Endodermal cell (in vitro differentiated cells): Measurements from ENCODE around the gene SUSD6. TPM values are rescaled to one million over a fixed set of nuclear protein-coding genes. Genes with fewer than 3 reads are reported as not detected.

Experiments used
- DNase-seq: peaks from one replicate; pipeline ENCODE4 v3.0.0-alpha.2; 2017
- H3K27ac ChIP-seq: 2 replicates; pipeline ENCODE4 v1.5.1; 2013; ENCODE audit warnings: mild to moderate bottlenecking, low read depth, low read length, moderate library complexity
- H3K27me3 ChIP-seq: 2 replicates; pipeline ENCODE4 v1.6.1; 2013; ENCODE audit warnings: mild to moderate bottlenecking, low read length, moderate library complexity; ENCODE audit not compliant: insufficient read depth, control insufficient read depth, poor library complexity, severe bottlenecking
- H3K36me3 ChIP-seq: 2 replicates; pipeline ENCODE4 v1.7.0; 2013; ENCODE audit warnings: mild to moderate bottlenecking, low read length, moderate library complexity; ENCODE audit not compliant: control insufficient read depth, insufficient read depth
- H3K4me1 ChIP-seq: one replicate; pipeline ENCODE4 v1.7.0; 2013; ENCODE audit warnings: low read length; ENCODE audit not compliant: control insufficient read depth, insufficient read depth
- H3K4me3 ChIP-seq: 2 replicates; pipeline ENCODE4 v1.5.1; 2013; ENCODE audit warnings: mild to moderate bottlenecking, low read length, moderate library complexity
- H3K9ac ChIP-seq: 2 replicates; pipeline ENCODE4 v1.6.1; 2013; ENCODE audit warnings: mild to moderate bottlenecking, low read length, moderate library complexity; ENCODE audit not compliant: poor library complexity, severe bottlenecking; ENCODE audit errors: extremely low read depth
- H3K9me3 ChIP-seq: 2 replicates; pipeline ENCODE4 v1.6.1; 2013; ENCODE audit warnings: mild to moderate bottlenecking, low read length, moderate library complexity; ENCODE audit not compliant: control insufficient read depth
- H3K27ac Mint-ChIP-seq: 2 replicates; pipeline ENCODE4 v1.8.0; 2020; ENCODE audit warnings: mixed read lengths
- H3K27me3 Mint-ChIP-seq: 2 replicates; pipeline ENCODE4 v1.8.0; 2021; ENCODE audit warnings: mild to moderate bottlenecking, mixed read lengths; ENCODE audit not compliant: insufficient read depth
- H3K36me3 Mint-ChIP-seq: 2 replicates; pipeline ENCODE4 v1.8.0; 2020; ENCODE audit warnings: low read depth, mixed read lengths
- H3K4me1 Mint-ChIP-seq: 2 replicates; pipeline ENCODE4 v1.8.0; 2020; ENCODE audit warnings: mixed read lengths
- H3K4me3 Mint-ChIP-seq: 2 replicates; pipeline ENCODE4 v1.8.0; 2020; ENCODE audit warnings: mild to moderate bottlenecking, moderate library complexity, mixed read lengths
- H3K9me3 Mint-ChIP-seq: 2 replicates; pipeline ENCODE4 v1.8.0; 2020; ENCODE audit warnings: mild to moderate bottlenecking, mixed read lengths
- CTCF ChIP-seq: fragments of 200-600 bp; sonication (generic); conservative IDR thresholded peaks from 2 replicates; pipeline ENCODE4 v1.5.0; 2021; ENCODE audit warnings: antibody characterized with exemption, mild to moderate bottlenecking
- WGBS, 2 experiments: methylation state at CpG; one replicate each; pipeline versions ENCODE4 v1.1.5 to v1.1.7; 2013; ENCODE audit warnings: missing lambda C conversion rate in 2 of 2, mixed read lengths in 1 of 2; ENCODE audit not compliant: insufficient coverage in 1 of 2, insufficient read length in 1 of 2; 5-methylcytosine and 5-hydroxymethylcytosine counted together
- total RNA-seq, 2 donors: library from RNA; stranded (reverse); fragmentation: NEBNext Ultra II Directional in 1 of 2; extraction: Animal tissue kit (Norgen Biotek cat#: 25700) in 1 of 2; gene quantifications; 2 replicates in 1 of 2; 3 replicates in 1 of 2; pipeline ENCODE4 v1.2.1, GENCODE V29; 2021

SUSD6 gene
- total RNA-seq, 2 donors from 2014 or later, result 5.7 to 5.9 TPM

GRCh38 chr14:69673104-69673503, 61.7 kb downstream of the SUSD6 start:
- H3K4me1 Mint-ChIP-seq, result peaks cover 44% of the 10 kb centered on the region

GRCh38 chr14:69673578-69674305, 62.3 kb downstream of the SUSD6 start:
- no peak overlapping the region for H3K4me3 Mint-ChIP-seq
- Histone ChIP-seq H3K4me1 (peaks cover 24% of the 10 kb centered on the region), H3K36me3 (no peaks in the 10 kb centered on the region), H3K27me3 (no peaks in the 10 kb centered on the region), H3K4me3 (no peak overlapping the region), H3K9ac (no peak overlapping the region), H3K9me3 (no peaks in the 10 kb centered on the region), H3K27ac (no peak overlapping the region)
- 87 to 89% methylated on average over 4 to 9 of the region's 9 CpGs for WGBS, 2 experiments
- peaks cover 44% of the 10 kb centered on the region for H3K4me1 Mint-ChIP-seq
- no peaks in the 10 kb centered on the region for H3K27me3 Mint-ChIP-seq
- peak; percentile 34 for TF ChIP-seq CTCF
- no peaks in the 10 kb centered on the region for H3K9me3 Mint-ChIP-seq
- DNase-seq, result no peak
- H3K27ac Mint-ChIP-seq, result no peak overlapping the region
- H3K36me3 Mint-ChIP-seq, result no peaks in the 10 kb centered on the region

More at GRCh38 chr14:69673104-69673503, 61.7 kb downstream of the SUSD6 start:
- Mint-ChIP-seq H3K27me3 (no peaks in the 10 kb centered on the region), H3K36me3 (no peaks in the 10 kb centered on the region), H3K4me3 (no peak overlapping the region), H3K27ac (no peak overlapping the region), H3K9me3 (no peaks in the 10 kb centered on the region)
- Histone ChIP-seq H3K4me1 (peaks cover 24% of the 10 kb centered on the region), H3K9me3 (no peaks in the 10 kb centered on the region), H3K4me3 (no peak overlapping the region), H3K27ac (no peak overlapping the region), H3K9ac (no peak overlapping the region), H3K36me3 (no peaks in the 10 kb centered on the region), H3K27me3 (no peaks in the 10 kb centered on the region)
- no peak for TF ChIP-seq CTCF
- no peak for DNase-seq

- H3K9me3 ChIP-seq, result no peaks in the 10 kb centered on the region
- Mint-ChIP-seq H3K4me1 (peaks cover 40% of the 10 kb centered on the region), H3K4me3 (no peak overlapping the region), H3K36me3 (no peaks in the 10 kb centered on the region), H3K9me3 (no peaks in the 10 kb centered on the region), H3K27ac (no peak overlapping the region), H3K27me3 (no peaks in the 10 kb centered on the region)
- no peaks in the 10 kb centered on the region for H3K27me3 ChIP-seq
- peaks cover 22% of the 10 kb centered on the region for H3K4me1 ChIP-seq
- no peaks in the 10 kb centered on the region for H3K36me3 ChIP-seq
- WGBS, 2 experiments, result 87 to 94% methylated on average over 3 of the region's 3 CpGs
- H3K27ac ChIP-seq, result no peak overlapping the region
- TF ChIP-seq CTCF, result no peak
- H3K9ac ChIP-seq, result no peak overlapping the region
- DNase-seq, result no peak
- H3K4me3 ChIP-seq, result no peak overlapping the region
Measured at GRCh38 chr14:69674546-69675244, 63.3 kb downstream of the SUSD6 start.
